ENCODE measurements around the gene CHRDL2. TPM values are rescaled to one million over a fixed set of nuclear protein-coding genes. Genes with fewer than 3 reads are reported as not detected.

Gene CHRDL2
- total and polyA plus RNA-seq, 2 of the 4 experiments (the other 2 are of a cell fraction), result 0.80 TPM; not detected in 1

GRCh38 chr11:74734559-74734925, 3.3 kb upstream of the CHRDL2 start:
- DNase-seq (no peak), ATAC-seq (ENCODE audit: low read depth) (no peak; the same call in 1 of the 2 replicates)
- H2AK9ac ChIP-seq (replicated peaks; ENCODE audit: low read depth, low read length, poor library complexity), result no peak overlapping the region
- in situ Hi-C loops (cut with MboI; ENCODE audit: low sequenced_read_pairs) (loop anchor here (10.0 kb wide), 1 partner anchor 480 kb away; no protein-coding TSS in a partner anchor), intact Hi-C loops (cut with micrococcal nuclease) (no loop called here), dilution Hi-C loops (cut with HindIII; ENCODE audit: low sequenced_read_pairs, unreplicated experiment) (loop anchor here (25.0 kb wide), 1 partner anchor 122 kb away; no protein-coding TSS in a partner anchor)
- no peak overlapping the region for H4K8ac ChIP-seq (ENCODE audit: low read depth in 2 of 2, low read length in 2 of 2)
- no peaks in the 10 kb centered on the region for H3K79me1 ChIP-seq (ENCODE audit: low read depth in 1 of 2, low read length in 2 of 2)
- H3K14ac ChIP-seq (replicated peaks; ENCODE audit: low read depth, low read length), result no peak overlapping the region
- BruUV-seq (replicated peaks), result no TSS peak
- H3K9me1 ChIP-seq (ENCODE audit: insufficient read depth, low read length), result no peaks in the 10 kb centered on the region
- H2BK15ac ChIP-seq (ENCODE audit: low read depth, low read length), result no peak overlapping the region
- no peak overlapping the region for H3K23ac ChIP-seq (ENCODE audit: low read depth, low read length)
- peaks cover 4% of the 10 kb centered on the region; the same call in 1 of the 2 replicates for H3K4me1 ChIP-seq (ENCODE audit: control insufficient read depth, insufficient read depth, low read length)
- no peak overlapping the region for H2BK120ac ChIP-seq (ENCODE audit: low read depth, low read length)
- H3K4ac ChIP-seq (ENCODE audit: low read depth, low read length), result no peak overlapping the region
- H2BK20ac ChIP-seq (ENCODE audit: low read depth, low read length), result no peak overlapping the region
- H3K27me3 ChIP-seq (ENCODE audit: control insufficient read depth, insufficient read depth, low read length), result peaks cover 46% of the 10 kb centered on the region
- ChIA-PET CTCF (no interaction called here), POLR2A (ENCODE audit: unreplicated experiment) (no interaction called here)
- no peak overlapping the region for H2AFZ ChIP-seq (replicated peaks; ENCODE audit: low read length, poor library complexity)
- no peak overlapping the region for H4K5ac ChIP-seq (ENCODE audit: low read depth, low read length)
- H3K56ac ChIP-seq (ENCODE audit: extremely low read depth, insufficient read depth, low read length), result no peak overlapping the region
- no peaks in the 10 kb centered on the region for H3K9me3 ChIP-seq (ENCODE audit: control insufficient read depth, insufficient read depth, low read length)
- no peak overlapping the region for H4K91ac ChIP-seq (ENCODE audit: insufficient read depth, low read depth, low read length)
- no peak overlapping the region for H3K4me3 ChIP-seq (ENCODE audit: insufficient read depth, low read depth, low read length)
- H3K18ac ChIP-seq (ENCODE audit: low read depth, low read length), result no peak overlapping the region
- no peak overlapping the region for H2BK5ac ChIP-seq (ENCODE audit: low read depth, low read length, poor library complexity, severe bottlenecking)
- no peak overlapping the region for H2AK5ac ChIP-seq (ENCODE audit: low read depth, low read length)
- TF ChIP-seq MAFK (IDR thresholded peaks at IDR 0.05; ENCODE audit: low read depth, low read length), result no peak
- TF ChIP-seq FOS (IDR thresholded peaks at IDR 0.05; ENCODE audit: low read depth, low read length), result no peak
- TF ChIP-seq MXI1 (IDR thresholded peaks at IDR 0.05; ENCODE audit: borderline replicate concordance, low read depth, low read length), result no peak
- TF ChIP-seq RFX5 (IDR thresholded peaks at IDR 0.05; ENCODE audit: low read depth, low read length), result no peak
- no peaks in the 10 kb centered on the region for H3K36me3 ChIP-seq (ENCODE audit: control insufficient read depth, insufficient read depth, low read length)
- H3K27ac ChIP-seq (ENCODE audit: insufficient read depth, low read length), result no peak overlapping the region
- no peak overlapping the region for H3K4me2 ChIP-seq (ENCODE audit: low read depth, low read length)
- no peaks in the 10 kb centered on the region for H4K20me1 ChIP-seq (ENCODE audit: insufficient read depth, low read length)
- no CpG with 5 or more reads among the region's 1 CpG for WGBS, 2 experiments (ENCODE audit: extremely low coverage in 2 of 2, insufficient read length in 1 of 2)
- no peak overlapping the region for H3K9ac ChIP-seq (ENCODE audit: low read depth, low read length)
